Endothelial cell of umbilical vein (primary cell): ENCODE data around the gene INPP5A. TPM values are rescaled to one million over a fixed set of nuclear protein-coding genes. Genes with fewer than 3 reads are reported as not detected.

Experiments
- BruUV-seq: library from RNA; stranded (reverse); fragments of 400-500 nt; replicated peaks from 2 replicates; lab custom pipeline; 2021; lab: Mats Ljungman, UMichigan
- CTCF ChIA-PET: fragments of 300-600, 350-600 bp; sonication (Branson Sonifier 250); formaldehyde crosslinking; loops from one replicate; lab custom pipeline; 2021; ENCODE audit warnings: antibody characterized with exemption, inconsistent platforms; lab: Charles Lee
- POLR2A ChIA-PET: fragments of 300-600, 350-600 bp; sonication (Branson Sonifier 250); formaldehyde crosslinking; loops from one replicate; lab custom pipeline; 2021; ENCODE audit warnings: antibody characterized with exemption, inconsistent platforms; lab: Charles Lee
- DNase-seq: peaks from one replicate; pipeline ENCODE4 v3.0.0-alpha.2; 2011; ENCODE audit warnings: low read depth, low spot score
- FAIRE-seq: peaks from 2 replicates; lab custom pipeline; 2011; peaks lifted over from hg19 to GRCh38; lab: Jason Lieb, UNC
- H2AFZ ChIP-seq: 2 replicates; pipeline ENCODE4 v1.6.0; 2012; ENCODE audit warnings: low read depth, low read length, control low read depth, inconsistent platforms
- H3K27ac ChIP-seq: 2 replicates; pipeline ENCODE4 v1.5.1; 2011; ENCODE audit warnings: low read depth, mild to moderate bottlenecking, control low read depth, low read length, moderate library complexity; ENCODE audit not compliant: insufficient read depth
- H3K27me3 ChIP-seq, 2 experiments: 2 replicates each; pipeline versions ENCODE4 v1.6.0 to v1.6.1; 2011; ENCODE audit warnings: low read length in 2 of 2, mixed read lengths in 1 of 2; ENCODE audit not compliant: control insufficient read depth in 2 of 2, insufficient read depth in 2 of 2
- H3K36me3 ChIP-seq, 2 experiments: 2 replicates in 1 of 2; 3 replicates in 1 of 2; pipeline ENCODE4 v1.5.1; 2011; ENCODE audit warnings: low read length in 2 of 2, mild to moderate bottlenecking in 1 of 2, moderate library complexity in 1 of 2; ENCODE audit not compliant: control insufficient read depth in 2 of 2, insufficient read depth in 2 of 2; ENCODE audit errors: extremely low read depth in 1 of 2
- H3K4me1 ChIP-seq: 3 replicates; pipeline ENCODE4 v1.5.1; 2011; ENCODE audit warnings: mild to moderate bottlenecking, low read length; ENCODE audit not compliant: control insufficient read depth, insufficient read depth; ENCODE audit errors: extremely low read depth
- H3K4me2 ChIP-seq: 2 replicates; pipeline ENCODE4 v1.6.1; 2011; ENCODE audit warnings: low read length, control low read depth, mixed read lengths; ENCODE audit not compliant: insufficient read depth
- H3K4me3 ChIP-seq, 3 experiments: fragments of 200-600 bp in 1 of 3; sonication (generic), shearing (Covaris generic) in 1 of 3; replicated peaks in 1 of 3; 2 replicates each; pipeline ENCODE4 v1.5.1; 2011 to 2016; ENCODE audit warnings: control low read depth in 3 of 3, low read length in 3 of 3, mild to moderate bottlenecking in 2 of 3, inconsistent platforms in 1 of 3, low read depth in 1 of 3, moderate library complexity in 1 of 3; ENCODE audit not compliant: insufficient read depth in 1 of 3
- H3K79me2 ChIP-seq: 2 replicates; pipeline ENCODE4 v1.6.0; 2012; ENCODE audit warnings: low read length, inconsistent platforms; ENCODE audit not compliant: control insufficient read depth, insufficient read depth
- H3K9ac ChIP-seq: replicated peaks from 2 replicates; pipeline ENCODE3; 2011; ENCODE audit warnings: low read length, control low read depth; ENCODE audit not compliant: insufficient read depth; ENCODE audit errors: extremely low read depth
- H3K9me1 ChIP-seq: replicated peaks from 3 replicates; pipeline ENCODE4 v1.6.0; 2011; ENCODE audit warnings: mild to moderate bottlenecking, low read length; ENCODE audit not compliant: control insufficient read depth, insufficient read depth; ENCODE audit errors: extremely low read depth
- H3K9me3 ChIP-seq: replicated peaks from 2 replicates; pipeline ENCODE4 v1.5.1; 2012; ENCODE audit warnings: low read length, inconsistent platforms; ENCODE audit not compliant: control insufficient read depth, insufficient read depth
- H4K20me1 ChIP-seq: replicated peaks from 2 replicates; pipeline ENCODE3; 2011; ENCODE audit warnings: mild to moderate bottlenecking, low read length; ENCODE audit not compliant: control insufficient read depth, insufficient read depth; ENCODE audit errors: extremely low read depth
- EZH2 ChIP-seq: IDR thresholded peaks from 2 replicates; pipeline ENCODE4 v1.6.1; 2012; ENCODE audit warnings: borderline replicate concordance, low read depth, mild to moderate bottlenecking, moderate library complexity, low read length, inconsistent platforms; ENCODE audit not compliant: severe bottlenecking
- FOS ChIP-seq: IDR thresholded peaks from 2 replicates; pipeline ENCODE4 v1.6.1; 2011; ENCODE audit warnings: mild to moderate bottlenecking, low read length, moderate library complexity, borderline replicate concordance; ENCODE audit not compliant: insufficient read depth
- JUN ChIP-seq: IDR thresholded peaks from 2 replicates; pipeline ENCODE4 v1.6.1; 2011; ENCODE audit warnings: borderline replicate concordance, low read depth; ENCODE audit not compliant: insufficient read length, insufficient read depth
- MYC ChIP-seq: IDR thresholded peaks from one replicate; pipeline ENCODE4 v1.6.1; 2011; ENCODE audit warnings: mild to moderate bottlenecking, low read depth, low read length
- POLR2A ChIP-seq: IDR thresholded peaks from 2 replicates; pipeline ENCODE4 v1.6.1; 2012; ENCODE audit warnings: low read depth, mild to moderate bottlenecking, control low read depth, low read length
- POLR2AphosphoS5 ChIP-seq: IDR thresholded peaks from 2 replicates; pipeline ENCODE4 v1.6.1; 2012; ENCODE audit warnings: low read depth, mild to moderate bottlenecking, control low read depth, low read length, moderate library complexity; ENCODE audit not compliant: insufficient read depth
- dilution Hi-C: fragments of 300-500 bp; cut with MboI; formaldehyde crosslinking; loops from one replicate; pipeline ENCODE4 v1.15.0; 2019; ENCODE audit warnings: low sequenced_read_pairs; ENCODE audit not compliant: extremely low pct_ligation_motif_present
- intact Hi-C: fragments of 100-400 bp; cut with micrococcal nuclease; formaldehyde crosslinking; loops from one replicate; pipeline ENCODE4 v1.10.0; 2022
- polyA plus RNA-seq, 4 experiments: library from polyadenylated mRNA; depleted of rRNA in 3 of 4; stranded (reverse) in 3 of 4; unstranded in 1 of 4; fragments of >200 nt; gene quantifications; 2 replicates each; pipeline versions ENCODE4 v1.2.1 to v1.2.3, GENCODE V29; 2011 to 2012; ENCODE audit warnings: missing spikeins in 1 of 4
- total RNA-seq: library from RNA; stranded (reverse); gene quantifications from 2 replicates; pipeline ENCODE4 v1.2.3, GENCODE V29; 2021
- TF ChIP-seq, protein P1 (sequence below), 2 donors: IDR thresholded peaks; 1 replicate in 1 of 2; 2 replicates in 1 of 2; pipeline ENCODE4 v1.5.1; 2011; ENCODE audit warnings: low read length in 2 of 2, mild to moderate bottlenecking in 2 of 2, moderate library complexity in 2 of 2, control low read depth in 1 of 2, inconsistent platforms in 1 of 2, low read depth in 1 of 2; ENCODE audit not compliant: insufficient read depth in 1 of 2; ENCODE audit errors: extremely low read depth in 1 of 2
- TF ChIP-seq, protein P2 (sequence below): IDR thresholded peaks from 2 replicates; pipeline ENCODE4 v1.6.1; 2011; ENCODE audit not compliant: insufficient read depth, insufficient read length

The INPP5A gene
- total and polyA plus RNA-seq, 2 donors (not counting 3 experiments of a cell fraction or from before 2014, with no cell fraction given) = 22.9 to 33.2 TPM

GRCh38 chr10:132542819-132543218, 5.2 kb downstream of the INPP5A start:
- H3K4me1 ChIP-seq = peaks cover 28% of the 10 kb centered on the region
- BruUV-seq = no TSS peak
- no peak overlapping the region for H3K27ac ChIP-seq
- H3K36me3 ChIP-seq = no peaks in the 10 kb centered on the region
- H3K79me2 ChIP-seq = peaks cover 35% of the 10 kb centered on the region
- ChIA-PET POLR2A (no interaction called here), CTCF (no interaction called here)
- no peaks in the 10 kb centered on the region for H3K9me1 ChIP-seq
- no peaks in the 10 kb centered on the region for H3K27me3 ChIP-seq
- H3K9ac ChIP-seq = no peak overlapping the region
- H2AFZ ChIP-seq = no peak overlapping the region
- DNase-seq (no peak), FAIRE-seq (no peak)
- H3K4me3 ChIP-seq = no peak overlapping the region
- no peak overlapping the region for H3K4me2 ChIP-seq
- H4K20me1 ChIP-seq = no peaks in the 10 kb centered on the region
- intact Hi-C loops (no loop called here), dilution Hi-C loops (no loop called here)
- TF ChIP-seq FOS (no peak), JUN (no peak), POLR2A (no peak), EZH2 (no peak), POLR2AphosphoS5 (no peak), MYC (no peak)
- TF ChIP-seq, protein P1, sequence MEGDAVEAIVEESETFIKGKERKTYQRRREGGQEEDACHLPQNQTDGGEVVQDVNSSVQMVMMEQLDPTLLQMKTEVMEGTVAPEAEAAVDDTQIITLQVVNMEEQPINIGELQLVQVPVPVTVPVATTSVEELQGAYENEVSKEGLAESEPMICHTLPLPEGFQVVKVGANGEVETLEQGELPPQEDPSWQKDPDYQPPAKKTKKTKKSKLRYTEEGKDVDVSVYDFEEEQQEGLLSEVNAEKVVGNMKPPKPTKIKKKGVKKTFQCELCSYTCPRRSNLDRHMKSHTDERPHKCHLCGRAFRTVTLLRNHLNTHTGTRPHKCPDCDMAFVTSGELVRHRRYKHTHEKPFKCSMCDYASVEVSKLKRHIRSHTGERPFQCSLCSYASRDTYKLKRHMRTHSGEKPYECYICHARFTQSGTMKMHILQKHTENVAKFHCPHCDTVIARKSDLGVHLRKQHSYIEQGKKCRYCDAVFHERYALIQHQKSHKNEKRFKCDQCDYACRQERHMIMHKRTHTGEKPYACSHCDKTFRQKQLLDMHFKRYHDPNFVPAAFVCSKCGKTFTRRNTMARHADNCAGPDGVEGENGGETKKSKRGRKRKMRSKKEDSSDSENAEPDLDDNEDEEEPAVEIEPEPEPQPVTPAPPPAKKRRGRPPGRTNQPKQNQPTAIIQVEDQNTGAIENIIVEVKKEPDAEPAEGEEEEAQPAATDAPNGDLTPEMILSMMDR (IDR thresholded peaks at IDR 0.05; ENCODE audit: extremely low read depth in 1 of 2, insufficient read depth in 1 of 2, low read depth in 1 of 2, low read length in 2 of 2) = no peak
- TF ChIP-seq, protein P2, sequence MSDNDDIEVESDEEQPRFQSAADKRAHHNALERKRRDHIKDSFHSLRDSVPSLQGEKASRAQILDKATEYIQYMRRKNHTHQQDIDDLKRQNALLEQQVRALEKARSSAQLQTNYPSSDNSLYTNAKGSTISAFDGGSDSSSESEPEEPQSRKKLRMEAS = no peak
- no peaks in the 10 kb centered on the region for H3K9me3 ChIP-seq
